Measurements from ENCODE around the gene SHISA5.
"Not testable (repeated sequence)": the region's sequence is repeated elsewhere in the genome, so short reads cannot be mapped to it uniquely, and the experiment has no call there.

The SHISA5 gene

GRCh38 chr3:48532977-48533337 is 29.0 kb upstream of the SHISA5 start:
- no peak for TF ChIP-seq ZFX (IDR thresholded peaks at IDR 0.05)
- TF ChIP-seq, protein P1, sequence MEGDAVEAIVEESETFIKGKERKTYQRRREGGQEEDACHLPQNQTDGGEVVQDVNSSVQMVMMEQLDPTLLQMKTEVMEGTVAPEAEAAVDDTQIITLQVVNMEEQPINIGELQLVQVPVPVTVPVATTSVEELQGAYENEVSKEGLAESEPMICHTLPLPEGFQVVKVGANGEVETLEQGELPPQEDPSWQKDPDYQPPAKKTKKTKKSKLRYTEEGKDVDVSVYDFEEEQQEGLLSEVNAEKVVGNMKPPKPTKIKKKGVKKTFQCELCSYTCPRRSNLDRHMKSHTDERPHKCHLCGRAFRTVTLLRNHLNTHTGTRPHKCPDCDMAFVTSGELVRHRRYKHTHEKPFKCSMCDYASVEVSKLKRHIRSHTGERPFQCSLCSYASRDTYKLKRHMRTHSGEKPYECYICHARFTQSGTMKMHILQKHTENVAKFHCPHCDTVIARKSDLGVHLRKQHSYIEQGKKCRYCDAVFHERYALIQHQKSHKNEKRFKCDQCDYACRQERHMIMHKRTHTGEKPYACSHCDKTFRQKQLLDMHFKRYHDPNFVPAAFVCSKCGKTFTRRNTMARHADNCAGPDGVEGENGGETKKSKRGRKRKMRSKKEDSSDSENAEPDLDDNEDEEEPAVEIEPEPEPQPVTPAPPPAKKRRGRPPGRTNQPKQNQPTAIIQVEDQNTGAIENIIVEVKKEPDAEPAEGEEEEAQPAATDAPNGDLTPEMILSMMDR (conservative IDR thresholded peaks at IDR 0.05) = no peak
- H3K27ac ChIP-seq = no peak overlapping the region

- no peak overlapping the region for H3K27ac ChIP-seq
- TF ChIP-seq, protein P1 (conservative IDR thresholded peaks at IDR 0.05) = no peak
- TF ChIP-seq ZFX (IDR thresholded peaks at IDR 0.05) = no peak
Measured at GRCh38 chr3:48532271-48532976, 28.4 kb upstream of the SHISA5 start.

GRCh38 chr3:48530701-48531100 is 26.7 kb upstream of the SHISA5 start:
- not testable (repeated sequence) for H3K27ac ChIP-seq

DNA sequence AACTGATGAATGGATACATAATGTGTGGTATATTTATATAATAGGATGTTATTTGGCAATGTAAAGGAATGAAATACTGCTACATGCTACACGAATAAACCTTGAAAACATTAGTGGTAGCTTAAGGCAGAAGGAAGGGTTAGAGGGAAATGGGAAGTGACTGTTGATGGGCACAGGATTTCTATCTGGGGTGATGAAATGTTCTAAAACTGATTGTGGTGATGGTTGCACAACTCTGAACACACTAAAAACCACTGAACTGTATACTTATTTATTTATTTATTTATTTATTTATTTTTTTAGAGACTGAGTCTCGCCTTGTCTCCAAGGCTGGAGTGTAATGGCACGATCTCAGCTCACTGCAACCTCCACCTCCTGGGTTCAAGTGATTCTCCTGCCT is 24.8 kb upstream of the SHISA5 start:
- H3K27ac ChIP-seq = no peak overlapping the region
- TF ChIP-seq ZFX (IDR thresholded peaks at IDR 0.05) = no peak
- TF ChIP-seq, protein P1 (conservative IDR thresholded peaks at IDR 0.05) = no peak

DNA sequence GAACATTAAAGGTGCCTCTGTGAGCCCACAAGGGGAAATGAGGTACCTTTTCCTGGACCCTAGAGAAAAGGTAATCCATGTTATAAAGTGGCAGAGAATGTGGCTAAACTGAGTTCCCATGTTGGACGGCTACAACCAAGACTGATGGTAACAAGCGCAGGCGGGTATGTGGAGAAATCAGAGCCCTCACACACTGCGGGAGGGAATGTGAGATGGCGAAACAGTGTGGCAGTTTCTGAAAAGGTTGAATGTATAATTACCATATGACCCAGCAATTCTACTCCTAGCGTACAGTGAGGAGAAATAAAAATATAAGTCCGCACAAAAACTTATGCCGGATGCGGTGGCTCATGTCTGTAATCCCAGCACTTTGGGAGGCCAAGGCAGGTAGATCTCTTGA is 24.1 kb upstream of the SHISA5 start:
- TF ChIP-seq ZFX (IDR thresholded peaks at IDR 0.05) = no peak
- TF ChIP-seq, protein P1 (conservative IDR thresholded peaks at IDR 0.05) = no peak
- H3K27ac ChIP-seq = no peak overlapping the region

DNA sequence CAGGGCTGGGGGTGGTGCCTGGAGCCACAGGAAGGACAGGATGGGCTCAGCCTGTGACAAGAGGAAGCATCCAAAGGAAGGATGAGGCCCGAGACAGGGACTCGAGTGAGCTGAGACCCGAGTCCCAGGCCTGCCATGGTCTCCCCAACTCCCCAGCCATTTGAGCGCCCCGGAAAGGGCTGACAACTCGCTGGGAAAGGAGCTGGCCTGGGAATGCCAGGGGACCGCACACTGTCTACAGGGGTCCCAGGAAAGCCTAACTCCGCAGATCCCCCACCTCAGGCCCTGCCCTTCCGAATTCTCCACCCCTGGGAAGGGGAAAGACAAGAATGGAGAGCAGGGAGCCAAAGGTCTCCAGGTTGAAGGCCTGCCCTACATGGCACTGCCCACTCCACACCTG is 21.0 kb upstream of the SHISA5 start:
- TF ChIP-seq ZFX (IDR thresholded peaks at IDR 0.05) = no peak
- TF ChIP-seq, protein P1 (conservative IDR thresholded peaks at IDR 0.05) = no peak
- no peak overlapping the region for H3K27ac ChIP-seq

GRCh38 chr3:48521635-48522034 is 17.7 kb upstream of the SHISA5 start:
- TF ChIP-seq, protein P1 (conservative IDR thresholded peaks at IDR 0.05) = no peak
- no peak for TF ChIP-seq ZFX (IDR thresholded peaks at IDR 0.05)
- H3K27ac ChIP-seq = no peak overlapping the region

- TF ChIP-seq, protein P1 (conservative IDR thresholded peaks at IDR 0.05) = no peak
- TF ChIP-seq ZFX (IDR thresholded peaks at IDR 0.05) = no peak
- H3K27ac ChIP-seq = no peak overlapping the region
Measured at GRCh38 chr3:48519277-48519643, 15.3 kb upstream of the SHISA5 start.
